GM06990 (cell line): ENCODE results near the gene MINDY4.

Experiments
- DNase-seq: peaks from one replicate; pipeline ENCODE4 v3.0.0-alpha.2; 2011; ENCODE audit not compliant: insufficient read length; ENCODE audit errors: extremely low read depth
- H3K27me3 ChIP-seq: replicated peaks from 2 replicates; pipeline ENCODE4 v1.6.0; 2011; ENCODE audit warnings: low read length; ENCODE audit not compliant: control insufficient read depth, insufficient read depth
- H3K36me3 ChIP-seq: 2 replicates; pipeline ENCODE4 v1.5.1; 2011; ENCODE audit warnings: low read length; ENCODE audit not compliant: control insufficient read depth, insufficient read depth
- H3K4me3 ChIP-seq: replicated peaks from 2 replicates; pipeline ENCODE4 v1.5.1; 2011; ENCODE audit warnings: low read depth, mild to moderate bottlenecking, control low read depth, low read length
- CTCF ChIP-seq: IDR thresholded peaks from 2 replicates; pipeline ENCODE4 v1.5.1; 2011; ENCODE audit warnings: low read length, control low read depth, mild to moderate bottlenecking, inconsistent platforms; ENCODE audit not compliant: insufficient read depth, poor library complexity, severe bottlenecking

The MINDY4 gene

DNA sequence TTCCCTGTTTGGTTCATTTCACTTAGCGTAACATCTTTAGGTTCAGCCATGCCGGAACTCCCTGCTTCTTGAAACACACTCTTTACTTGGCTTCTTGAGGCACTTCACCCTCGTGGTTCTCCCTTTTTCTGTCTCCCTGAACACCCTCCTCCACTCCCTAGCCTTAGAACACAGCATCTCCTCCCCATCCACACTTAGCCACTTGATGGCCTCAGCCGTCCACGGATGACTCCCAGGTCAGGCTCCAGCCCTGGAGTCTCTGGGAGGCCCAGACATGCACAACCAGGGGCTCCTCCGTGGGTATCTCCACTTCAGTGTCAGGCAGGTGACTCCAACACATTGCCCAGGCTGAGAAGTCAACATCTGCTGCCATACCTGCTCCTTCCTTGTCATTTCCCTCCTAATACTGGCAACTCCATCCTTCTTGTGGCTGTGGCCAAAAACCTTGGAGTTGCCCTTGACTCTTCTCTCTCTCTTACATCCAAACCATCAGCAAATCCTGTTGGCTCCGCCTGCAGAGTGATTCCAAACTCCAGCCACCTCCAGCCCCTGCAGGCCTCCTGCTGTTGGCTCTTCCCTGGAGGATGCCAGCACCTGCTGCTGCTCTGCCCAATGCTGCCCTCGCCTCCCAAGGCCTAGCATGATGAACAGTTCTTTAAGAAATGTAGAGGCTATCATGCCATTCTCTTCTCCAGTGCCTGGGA lies 27.7 kb upstream of the MINDY4 start:
- Histone ChIP-seq H3K27me3 (no peaks in the 10 kb centered on the region), H3K36me3 (no peaks in the 10 kb centered on the region), H3K4me3 (no peak overlapping the region)
- TF ChIP-seq CTCF: no peak
- no peak for DNase-seq

GRCh38 chr7:30744075-30744417 lies 27.2 kb upstream of the MINDY4 start:
- no peak for DNase-seq
- Histone ChIP-seq H3K27me3 (no peaks in the 10 kb centered on the region), H3K36me3 (no peaks in the 10 kb centered on the region), H3K4me3 (no peak overlapping the region)
- TF ChIP-seq CTCF: no peak

DNA sequence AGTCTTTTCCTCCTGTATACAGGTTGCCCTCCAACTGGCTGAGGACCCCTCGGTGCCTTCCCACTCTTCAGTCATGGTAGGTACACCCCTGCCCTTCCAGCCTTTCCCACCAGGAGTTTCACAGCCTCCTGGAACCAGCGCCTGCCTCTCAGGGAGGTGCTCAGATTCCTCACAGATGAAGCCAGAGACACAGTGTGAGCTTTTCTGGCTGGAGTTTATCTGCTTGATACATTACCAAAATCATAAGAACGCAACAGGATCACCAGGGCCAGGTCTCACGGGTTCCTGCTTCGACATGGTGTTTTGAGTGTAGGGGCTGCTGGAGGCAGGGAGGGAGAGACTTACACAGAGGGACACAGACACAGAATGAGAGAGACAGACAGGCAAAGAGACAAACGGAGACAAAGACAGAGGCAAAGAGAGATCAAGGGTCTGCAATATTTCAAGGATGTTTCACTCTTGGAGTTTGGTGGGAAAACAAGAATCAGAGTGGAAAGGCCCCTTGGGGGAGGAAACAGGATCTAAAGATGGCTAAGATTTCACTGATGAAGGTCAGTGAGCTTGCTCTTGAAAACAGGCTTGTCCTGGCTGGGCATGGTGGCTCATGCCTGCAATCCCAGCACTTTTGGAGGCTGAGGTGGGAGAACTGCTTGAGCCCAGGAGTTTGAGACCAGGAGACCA lies 25.8 kb upstream of the MINDY4 start:
- Histone ChIP-seq H3K4me3 (no peak overlapping the region), H3K27me3 (no peaks in the 10 kb centered on the region), H3K36me3 (no peaks in the 10 kb centered on the region)
- TF ChIP-seq CTCF: no peak
- no peak for DNase-seq

GRCh38 chr7:30750010-30750409 lies 21.2 kb upstream of the MINDY4 start:
- no peak for TF ChIP-seq CTCF
- no peaks in the 10 kb centered on the region for H3K27me3 ChIP-seq
- no peaks in the 10 kb centered on the region for H3K36me3 ChIP-seq
- DNase-seq: no peak
- no peak overlapping the region for H3K4me3 ChIP-seq

- no peak overlapping the region for H3K4me3 ChIP-seq
- DNase-seq: no peak
Observed at GRCh38 chr7:30750683-30751650, 20.2 kb upstream of the MINDY4 start.

More at GRCh38 chr7:30750683-30751650, 20.2 kb upstream of the MINDY4 start:
- H3K27me3 ChIP-seq: no peaks in the 10 kb centered on the region
- H3K36me3 ChIP-seq: no peaks in the 10 kb centered on the region
- no peak for TF ChIP-seq CTCF
